HEK293 (cell line): ENCODE data around the gene COX19.
A peak's percentile ranks its signal among the peaks of the same experiment; 100 is the strongest.

Source experiments
- CTCF ChIA-PET: fragments of 350-600 bp; formaldehyde crosslinking; extraction: SDS; loops from one replicate; lab custom pipeline; 2021; ENCODE audit warnings: antibody characterized with exemption; lab: Yijun Ruan, JAX
- POLR2A ChIA-PET: fragments of 300-600 bp; formaldehyde crosslinking; extraction: SDS; loops from one replicate; lab custom pipeline; 2020; ENCODE audit warnings: antibody characterized with exemption, inconsistent platforms; lab: Yijun Ruan, JAX
- H3K27ac ChIP-seq: fragments of 200-500 bp; sonication (Bioruptor generic); 2 replicates; pipeline ENCODE4 v1.5.1; 2014; ENCODE audit warnings: low read depth, low read length, control low read depth, inconsistent platforms; ENCODE audit errors: extremely low read depth
- H3K36me3 ChIP-seq, 2 experiments: fragments of 200-500 bp in 1 of 2; sonication (Bioruptor generic) in 1 of 2; 1 replicate in 1 of 2; 2 replicates in 1 of 2; pipeline ENCODE4 v1.5.1; 2014 to 2017; ENCODE audit warnings: inconsistent platforms in 2 of 2, low read length in 2 of 2; ENCODE audit not compliant: control insufficient read depth in 2 of 2, insufficient read depth in 1 of 2
- H3K4me1 ChIP-seq: fragments of 200-500 bp; sonication (Bioruptor generic); 2 replicates; pipeline ENCODE4 v1.5.1; 2014; ENCODE audit warnings: mild to moderate bottlenecking, low read length, inconsistent platforms; ENCODE audit not compliant: control insufficient read depth, insufficient read depth
- H3K4me3 ChIP-seq: 2 replicates; pipeline ENCODE4 v1.5.1; 2011; ENCODE audit warnings: low read depth, mild to moderate bottlenecking, control low read depth, low read length, moderate library complexity
- H3K9me3 ChIP-seq: fragments of 200-500 bp; sonication (Bioruptor generic); 2 replicates; pipeline ENCODE4 v1.5.1; 2014; ENCODE audit warnings: low read depth, low read length, inconsistent platforms; ENCODE audit not compliant: control insufficient read depth, insufficient read depth
- KLF1 ChIP-seq: fragments of 450-650 bp; formaldehyde crosslinking; IDR thresholded peaks from 2 replicates; pipeline ENCODE4 v1.5.1; 2016; ENCODE audit warnings: missing biosample characterization, missing genetic modification characterization
- PRDM10 ChIP-seq: fragments of 450-650 bp; formaldehyde crosslinking; IDR thresholded peaks from 2 replicates; pipeline ENCODE4 v1.5.1; 2016; ENCODE audit warnings: missing biosample characterization, missing genetic modification characterization
- PRDM4 ChIP-seq: fragments of 450-650 bp; formaldehyde crosslinking; IDR thresholded peaks from 2 replicates; pipeline ENCODE4 v1.5.1; 2017; ENCODE audit warnings: missing biosample characterization, missing genetic modification characterization
- YY2 ChIP-seq: fragments of 450-650 bp; formaldehyde crosslinking; IDR thresholded peaks from 2 replicates; pipeline ENCODE4 v1.5.1; 2016; ENCODE audit warnings: missing biosample characterization, missing genetic modification characterization
- ZBTB6 ChIP-seq: fragments of 450-650 bp; formaldehyde crosslinking; IDR thresholded peaks from 2 replicates; pipeline ENCODE4 v1.5.1; 2017; ENCODE audit warnings: missing biosample characterization, missing genetic modification characterization
- ZFHX2 ChIP-seq: fragments of 450-650 bp; formaldehyde crosslinking; conservative IDR thresholded peaks from 2 replicates; pipeline ENCODE4 v1.5.1; 2016; ENCODE audit warnings: missing biosample characterization, missing genetic modification characterization
- ZNF121 ChIP-seq: fragments of 450-650 bp; formaldehyde crosslinking; IDR thresholded peaks from 2 replicates; pipeline ENCODE4 v1.5.1; 2016; ENCODE audit warnings: missing biosample characterization, missing genetic modification characterization
- ZNF174 ChIP-seq: fragments of 450-650 bp; formaldehyde crosslinking; IDR thresholded peaks from 2 replicates; pipeline ENCODE4 v1.5.0; 2017; ENCODE audit warnings: missing biosample characterization, mild to moderate bottlenecking, missing genetic modification characterization
- ZNF391 ChIP-seq: fragments of 450-650 bp; formaldehyde crosslinking; IDR thresholded peaks from 2 replicates; pipeline ENCODE4 v1.5.1; 2016; ENCODE audit warnings: low read depth, missing biosample characterization, missing genetic modification characterization, borderline replicate concordance
- ZNF398 ChIP-seq: fragments of 450-650 bp; formaldehyde crosslinking; IDR thresholded peaks from 2 replicates; pipeline ENCODE4 v1.5.1; 2017; ENCODE audit warnings: missing biosample characterization, missing genetic modification characterization
- ZNF433 ChIP-seq: fragments of 450-650 bp; formaldehyde crosslinking; IDR thresholded peaks from 2 replicates; pipeline ENCODE4 v1.5.1; 2016; ENCODE audit warnings: missing biosample characterization, missing genetic modification characterization, low read depth
- ZNF529 ChIP-seq: fragments of 450-650 bp; formaldehyde crosslinking; IDR thresholded peaks from 2 replicates; pipeline ENCODE4 v1.5.1; 2017; ENCODE audit warnings: missing genetic modification characterization, missing biosample characterization; ENCODE audit not compliant: insufficient replicate concordance
- ZNF548 ChIP-seq: fragments of 450-650 bp; formaldehyde crosslinking; IDR thresholded peaks from 2 replicates; pipeline ENCODE4 v1.5.1; 2016; ENCODE audit warnings: missing biosample characterization, missing genetic modification characterization
- ZNF560 ChIP-seq: fragments of 450-650 bp; formaldehyde crosslinking; IDR thresholded peaks from 2 replicates; pipeline ENCODE4 v1.5.1; 2017; ENCODE audit warnings: missing biosample characterization, missing genetic modification characterization, borderline replicate concordance
- ZNF585B ChIP-seq: fragments of 450-650 bp; formaldehyde crosslinking; IDR thresholded peaks from 2 replicates; pipeline ENCODE4 v1.5.1; 2016; ENCODE audit warnings: missing biosample characterization, missing genetic modification characterization
- ZNF701 ChIP-seq: fragments of 450-650 bp; formaldehyde crosslinking; IDR thresholded peaks from 2 replicates; pipeline ENCODE4 v1.5.1; 2016; ENCODE audit warnings: missing biosample characterization, missing genetic modification characterization
- ZNF792 ChIP-seq: fragments of 450-650 bp; formaldehyde crosslinking; IDR thresholded peaks from 2 replicates; pipeline ENCODE4 v1.5.1; 2016; ENCODE audit warnings: missing biosample characterization, missing genetic modification characterization
- ZSCAN4 ChIP-seq: fragments of 450-650 bp; formaldehyde crosslinking; IDR thresholded peaks from 2 replicates; pipeline ENCODE4 v1.5.1; 2017; ENCODE audit warnings: missing biosample characterization, missing genetic modification characterization
- ZXDB ChIP-seq: fragments of 450-650 bp; formaldehyde crosslinking; IDR thresholded peaks from 2 replicates; pipeline ENCODE4 v1.5.1; 2016; ENCODE audit warnings: missing biosample characterization, missing genetic modification characterization

The COX19 gene

GRCh38 chr7:1013581-1013980, 38.2 kb upstream of the COX19 start:
- H3K4me3 ChIP-seq = no peak overlapping the region
- ChIA-PET POLR2A (no interaction called here), CTCF (interaction anchor here (0.7 to 1.7 kb wide), 2 partner anchors 20 kb away, joined by 3 to 10 read pairs; no protein-coding TSS in a partner anchor)
- TF ChIP-seq ZNF174 (tag by site-specific recombination) (no peak), YY2 (tag by site-specific recombination) (no peak), ZNF792 (tag by site-specific recombination) (no peak)
- no peaks in the 10 kb centered on the region for H3K9me3 ChIP-seq
- no peak overlapping the region for H3K27ac ChIP-seq
- H3K4me1 ChIP-seq = no peaks in the 10 kb centered on the region
- H3K36me3 ChIP-seq = peaks cover 0 to 10% of the 10 kb centered on the region in 2 experiments; a peak in 1 of 3 replicates

- no peaks in the 10 kb centered on the region for H3K9me3 ChIP-seq
- peaks cover 0 to 12% of the 10 kb centered on the region in 2 experiments; a peak in 1 of 3 replicates for H3K36me3 ChIP-seq
- CTCF ChIA-PET = interaction anchor here (0.5 to 1.7 kb wide), 2 partner anchors 20 to 672 kb away, joined by 3 to 10 read pairs; no protein-coding TSS in a partner anchor
- no peaks in the 10 kb centered on the region for H3K4me1 ChIP-seq
- POLR2A ChIA-PET = no interaction called here
- TF ChIP-seq ZNF548 (tag by site-specific recombination) = no peak
- TF ChIP-seq ZXDB = no peak
- peak; percentile 43; the same call in 1 of the 2 replicates for TF ChIP-seq KLF1 (tag by site-specific recombination)
- no peak for TF ChIP-seq ZNF391
- H3K27ac ChIP-seq = no peak overlapping the region
- no peak overlapping the region for H3K4me3 ChIP-seq
Observed at GRCh38 chr7:1012716-1013095, 37.4 kb upstream of the COX19 start.

GRCh38 chr7:1012004-1012715, 36.8 kb upstream of the COX19 start:
- Histone ChIP-seq H3K36me3 (peaks cover 0 to 12% of the 10 kb centered on the region in 2 experiments; a peak in 1 of 3 replicates), H3K4me3 (no peak overlapping the region), H3K27ac (no peak overlapping the region), H3K9me3 (no peaks in the 10 kb centered on the region), H3K4me1 (no peaks in the 10 kb centered on the region)
- POLR2A ChIA-PET = no interaction called here
- CTCF ChIA-PET = interaction anchor here (0.5 to 1.7 kb wide), 2 partner anchors 19 to 673 kb away, joined by 3 to 10 read pairs; no protein-coding TSS in a partner anchor
- no peak for TF ChIP-seq KLF1 (tag by site-specific recombination)
- TF ChIP-seq ZSCAN4 (tag by site-specific recombination) = no peak
- TF ChIP-seq ZNF585B (tag by site-specific recombination) = no peak
- TF ChIP-seq ZNF529 = no peak
- TF ChIP-seq ZNF398 (tag by site-specific recombination) = no peak
- TF ChIP-seq ZNF560 = no peak
- no peak for TF ChIP-seq ZNF121 (tag by site-specific recombination)
- no peak for TF ChIP-seq ZNF433
- TF ChIP-seq ZBTB6 (tag by site-specific recombination) = no peak
- TF ChIP-seq PRDM10 = no peak
- no peak for TF ChIP-seq ZNF701
- no peak for TF ChIP-seq PRDM4 (tag by site-specific recombination)
- TF ChIP-seq ZFHX2 (tag by site-specific recombination) = no peak
- no peak for TF ChIP-seq ZXDB
